Esophagus (tissue), 2 donors: ENCODE data around the gene PSMB7. TPM values are rescaled to one million over a fixed set of nuclear protein-coding genes. Genes with fewer than 3 reads are reported as not detected.

Experiments used
- H3K27ac ChIP-seq, 2 donors: one replicate each; pipeline ENCODE4 v1.5.1; 2013; ENCODE audit warnings: low read depth in 2 of 2, mild to moderate bottlenecking in 2 of 2, inconsistent platforms in 1 of 2, low read length in 1 of 2, moderate library complexity in 1 of 2
- H3K27me3 ChIP-seq, 2 donors: one replicate each; pipeline ENCODE4 v1.6.1; 2013; ENCODE audit warnings: low read length in 2 of 2, control low read depth in 1 of 2, mild to moderate bottlenecking in 1 of 2; ENCODE audit not compliant: insufficient read depth in 2 of 2, control insufficient read depth in 1 of 2
- H3K36me3 ChIP-seq, 2 donors: one replicate each; pipeline ENCODE4 v1.6.1; 2013; ENCODE audit warnings: low read length in 1 of 2; ENCODE audit not compliant: control insufficient read depth in 2 of 2, insufficient read depth in 2 of 2
- H3K4me1 ChIP-seq, 2 donors: one replicate each; pipeline ENCODE4 v1.6.1; 2013; ENCODE audit warnings: low read length in 1 of 2; ENCODE audit not compliant: control insufficient read depth in 2 of 2, insufficient read depth in 2 of 2
- H3K4me3 ChIP-seq, 2 donors: one replicate each; pipeline ENCODE4 v1.5.1; 2013; ENCODE audit warnings: low read length in 2 of 2, mild to moderate bottlenecking in 2 of 2, low read depth in 1 of 2, moderate library complexity in 1 of 2
- H3K9me3 ChIP-seq, 2 donors: one replicate each; pipeline ENCODE4 v1.6.1; 2013; ENCODE audit warnings: mild to moderate bottlenecking in 2 of 2, low read depth in 1 of 2, low read length in 1 of 2, moderate library complexity in 1 of 2; ENCODE audit not compliant: control insufficient read depth in 2 of 2, insufficient read depth in 1 of 2
- WGBS, 2 donors: extraction: QIAGEN DNeasy Blood & Tissue Kit; methylation state at CpG; one replicate each; pipeline ENCODE4 v1.1.7; 2013; 5-methylcytosine and 5-hydroxymethylcytosine counted together
- polyA plus RNA-seq, 2 donors: library from polyadenylated mRNA; stranded (reverse); fragments of 200-250 nt; gene quantifications; one replicate each; pipeline ENCODE4 v1.2.3, GENCODE V29; 2013
- donor health status: healthy with polysubstance abuse.
- donor health status: Bipolar disorder and iron deficiency.

Gene PSMB7
- polyA plus RNA-seq, 2 donors = 137 to 190 TPM

- H3K27ac ChIP-seq = no peak overlapping the region
- no peaks in the 10 kb centered on the region for H3K9me3 ChIP-seq
- no peaks in the 10 kb centered on the region for H3K27me3 ChIP-seq
- no peak overlapping the region for H3K4me3 ChIP-seq
- peaks cover 5 to 35% of the 10 kb centered on the region in 2 donors for H3K36me3 ChIP-seq
- peaks cover 0 to 5% of the 10 kb centered on the region in 2 donors for H3K4me1 ChIP-seq
- WGBS, 2 donors = 92 to 94% methylated on average over 21 of the region's 21 CpGs
These were observed 60.0 kb downstream of the PSMB7 start for GRCh38 chr9:124355039-124355940.

GRCh38 chr9:124354346-124355038, 60.8 kb downstream of the PSMB7 start:
- 91 to 92% methylated on average over 17 of the region's 17 CpGs for WGBS, 2 donors
- no peaks in the 10 kb centered on the region for H3K9me3 ChIP-seq
- H3K27ac ChIP-seq = no peak overlapping the region
- H3K36me3 ChIP-seq = peaks cover 5 to 42% of the 10 kb centered on the region in 2 donors
- no peak overlapping the region for H3K4me3 ChIP-seq
- H3K4me1 ChIP-seq = peaks cover 0 to 5% of the 10 kb centered on the region in 2 donors
- no peaks in the 10 kb centered on the region for H3K27me3 ChIP-seq

- no peak overlapping the region for H3K27ac ChIP-seq
These were observed 61.4 kb downstream of the PSMB7 start for GRCh38 chr9:124353811-124354274.

GRCh38 chr9:124353166-124353768, 62.0 kb downstream of the PSMB7 start:
- H3K4me1 ChIP-seq = peaks cover 0 to 5% of the 10 kb centered on the region in 2 donors
- no peaks in the 10 kb centered on the region for H3K9me3 ChIP-seq
- H3K27me3 ChIP-seq = no peaks in the 10 kb centered on the region
- no peak overlapping the region for H3K4me3 ChIP-seq
- peaks cover 5 to 49% of the 10 kb centered on the region in 2 donors for H3K36me3 ChIP-seq
- 91 to 92% methylated on average over 7 of the region's 7 CpGs for WGBS, 2 donors
- no peak overlapping the region for H3K27ac ChIP-seq

More at GRCh38 chr9:124353811-124354274, 61.4 kb downstream of the PSMB7 start:
- Histone ChIP-seq H3K4me1 (peaks cover 0 to 5% of the 10 kb centered on the region in 2 donors), H3K9me3 (no peaks in the 10 kb centered on the region), H3K27me3 (no peaks in the 10 kb centered on the region), H3K4me3 (no peak overlapping the region), H3K36me3 (peaks cover 5 to 47% of the 10 kb centered on the region in 2 donors)
- 73 to 79% methylated on average over 4 of the region's 4 CpGs for WGBS, 2 donors

GRCh38 chr9:124352616-124353015, 62.6 kb downstream of the PSMB7 start:
- H3K27ac ChIP-seq = peak overlapping the region in 1 of 2 donors; percentile 20
- WGBS, 2 donors = 83 to 84% methylated on average over 8 of the region's 8 CpGs
- H3K4me3 ChIP-seq = no peak overlapping the region
- H3K4me1 ChIP-seq = peaks cover 0 to 3% of the 10 kb centered on the region in 2 donors
- no peaks in the 10 kb centered on the region for H3K9me3 ChIP-seq
- peaks cover 5 to 54% of the 10 kb centered on the region in 2 donors for H3K36me3 ChIP-seq
- no peaks in the 10 kb centered on the region for H3K27me3 ChIP-seq

GRCh38 chr9:124351672-124352468, 63.4 kb downstream of the PSMB7 start:
- H3K27ac ChIP-seq = no peak overlapping the region
- H3K27me3 ChIP-seq = no peaks in the 10 kb centered on the region
- WGBS, 2 donors = 84% methylated on average over 15 of the region's 15 CpGs
- no peaks in the 10 kb centered on the region for H3K4me1 ChIP-seq
- peaks cover 5 to 58% of the 10 kb centered on the region in 2 donors for H3K36me3 ChIP-seq
- H3K4me3 ChIP-seq = no peak overlapping the region
- H3K9me3 ChIP-seq = no peaks in the 10 kb centered on the region

GRCh38 chr9:124350494-124351263, 64.6 kb downstream of the PSMB7 start:
- H3K4me1 ChIP-seq = no peaks in the 10 kb centered on the region
- no peak overlapping the region for H3K27ac ChIP-seq
- no peaks in the 10 kb centered on the region for H3K9me3 ChIP-seq
- no peaks in the 10 kb centered on the region for H3K27me3 ChIP-seq
- H3K36me3 ChIP-seq = peaks cover 5 to 58% of the 10 kb centered on the region in 2 donors
- WGBS, 2 donors = 90 to 92% methylated on average over 16 of the region's 16 CpGs
- H3K4me3 ChIP-seq = no peak overlapping the region

GRCh38 chr9:124349675-124350493, 65.4 kb downstream of the PSMB7 start:
- 91 to 92% methylated on average over 25 of the region's 25 CpGs for WGBS, 2 donors
- H3K36me3 ChIP-seq = peaks cover 5 to 51% of the 10 kb centered on the region in 2 donors
- H3K4me1 ChIP-seq = no peaks in the 10 kb centered on the region
- no peak overlapping the region for H3K4me3 ChIP-seq
- no peaks in the 10 kb centered on the region for H3K27me3 ChIP-seq
- H3K27ac ChIP-seq = no peak overlapping the region
- H3K9me3 ChIP-seq = no peaks in the 10 kb centered on the region
